ENCODE data around the gene GABRR2. TPM values are rescaled to one million over a fixed set of nuclear protein-coding genes. Genes with fewer than 3 reads are reported as not detected.

The GABRR2 gene
- total RNA-seq, 4 donors from 2014 or later, result 0.89 TPM; not detected in 3

DNA sequence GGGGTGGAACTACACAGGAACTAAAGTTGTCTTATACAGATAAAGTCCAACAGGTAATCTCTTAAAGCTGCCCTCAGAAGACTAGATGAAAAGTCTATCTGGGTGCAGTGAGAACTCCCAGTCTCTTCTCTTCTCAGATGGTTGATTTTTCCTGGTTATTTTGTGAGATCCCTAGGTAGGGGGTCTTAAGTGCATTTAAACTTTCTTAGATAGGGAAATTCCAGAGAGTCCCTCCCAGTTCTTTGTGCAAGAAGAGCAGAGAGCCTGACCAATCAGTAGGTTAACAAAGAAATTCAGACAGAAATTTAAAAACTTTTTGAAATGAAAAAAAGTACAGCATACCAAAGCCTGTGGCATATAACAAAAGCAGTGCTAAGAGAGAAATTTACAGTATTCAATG is 2.0 kb upstream of the GABRR2 start:
- Histone ChIP-seq H3K36me3 (peaks cover 3% of the 10 kb centered on the region), H3K9me3 (no peaks in the 10 kb centered on the region), H3K4me1 (peaks cover 17% of the 10 kb centered on the region), H3K27me3 (no peaks in the 10 kb centered on the region), H3K4me3 (no peak overlapping the region), H3K27ac (no peak overlapping the region)
- no peak for DNase-seq (ENCODE audit: low spot score in 2 of 2)
- TF ChIP-seq EP300 (IDR thresholded peaks at IDR 0.05) (no peak), POLR2A (IDR thresholded peaks at IDR 0.05) (no peak), POLR2AphosphoS5 (IDR thresholded peaks at IDR 0.05) (no peak)
- TF ChIP-seq, protein P1, sequence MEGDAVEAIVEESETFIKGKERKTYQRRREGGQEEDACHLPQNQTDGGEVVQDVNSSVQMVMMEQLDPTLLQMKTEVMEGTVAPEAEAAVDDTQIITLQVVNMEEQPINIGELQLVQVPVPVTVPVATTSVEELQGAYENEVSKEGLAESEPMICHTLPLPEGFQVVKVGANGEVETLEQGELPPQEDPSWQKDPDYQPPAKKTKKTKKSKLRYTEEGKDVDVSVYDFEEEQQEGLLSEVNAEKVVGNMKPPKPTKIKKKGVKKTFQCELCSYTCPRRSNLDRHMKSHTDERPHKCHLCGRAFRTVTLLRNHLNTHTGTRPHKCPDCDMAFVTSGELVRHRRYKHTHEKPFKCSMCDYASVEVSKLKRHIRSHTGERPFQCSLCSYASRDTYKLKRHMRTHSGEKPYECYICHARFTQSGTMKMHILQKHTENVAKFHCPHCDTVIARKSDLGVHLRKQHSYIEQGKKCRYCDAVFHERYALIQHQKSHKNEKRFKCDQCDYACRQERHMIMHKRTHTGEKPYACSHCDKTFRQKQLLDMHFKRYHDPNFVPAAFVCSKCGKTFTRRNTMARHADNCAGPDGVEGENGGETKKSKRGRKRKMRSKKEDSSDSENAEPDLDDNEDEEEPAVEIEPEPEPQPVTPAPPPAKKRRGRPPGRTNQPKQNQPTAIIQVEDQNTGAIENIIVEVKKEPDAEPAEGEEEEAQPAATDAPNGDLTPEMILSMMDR (IDR thresholded peaks at IDR 0.05), result no peak

DNA sequence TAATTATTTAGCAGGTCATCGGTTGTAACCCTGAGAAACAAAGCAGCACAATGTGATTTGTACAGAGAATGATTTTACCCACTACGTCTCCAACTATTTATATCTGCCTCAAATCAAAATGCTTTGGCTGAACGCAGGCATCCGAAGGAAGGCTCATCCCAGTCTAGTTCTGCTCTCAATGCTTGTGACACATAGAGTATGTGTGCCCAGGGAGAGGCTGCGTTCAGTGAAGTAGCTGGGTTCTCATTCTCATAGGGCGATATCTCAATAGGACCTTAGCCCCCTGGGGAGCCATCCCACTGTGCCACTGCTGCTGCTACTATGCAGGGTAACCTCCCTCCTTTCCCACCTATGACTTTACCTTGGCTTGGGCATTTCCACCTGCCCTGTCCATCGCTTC is 407 bp downstream of the GABRR2 start:
- no peaks in the 10 kb centered on the region for H3K9me3 ChIP-seq
- no peak overlapping the region for H3K4me3 ChIP-seq
- no peak for DNase-seq (ENCODE audit: low spot score in 2 of 2)
- TF ChIP-seq POLR2AphosphoS5 (IDR thresholded peaks at IDR 0.05), result no peak
- peaks cover 28% of the 10 kb centered on the region for H3K4me1 ChIP-seq
- H3K27ac ChIP-seq, result no peak overlapping the region
- H3K27me3 ChIP-seq, result no peaks in the 10 kb centered on the region
- no peaks in the 10 kb centered on the region for H3K36me3 ChIP-seq
- WGBS, result 90% methylated on average over 7 of the region's 7 CpGs

DNA sequence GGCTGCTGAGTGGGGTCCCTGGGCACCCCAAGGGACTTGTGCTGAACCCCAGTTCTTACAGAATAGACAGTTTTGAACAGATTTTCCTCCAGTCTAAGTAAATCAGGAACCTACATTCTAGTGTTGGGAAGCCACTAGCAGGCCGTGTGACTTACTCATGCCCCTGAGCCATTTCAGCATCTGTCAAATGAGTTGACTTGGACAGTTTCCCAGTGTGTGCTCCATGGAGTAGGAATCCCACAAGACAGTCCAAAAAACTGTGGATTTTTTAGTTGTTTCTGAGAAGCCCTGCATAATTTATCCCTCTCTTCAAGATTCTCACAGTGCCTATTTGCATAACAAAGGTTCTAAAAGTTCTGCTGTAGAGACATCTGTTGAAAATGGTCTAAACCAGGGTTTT is 2.1 kb downstream of the GABRR2 start:
- TF ChIP-seq, protein P1 (IDR thresholded peaks at IDR 0.05), result no peak
- TF ChIP-seq POLR2A (IDR thresholded peaks at IDR 0.05) (no peak), POLR2AphosphoS5 (IDR thresholded peaks at IDR 0.05) (no peak), EP300 (IDR thresholded peaks at IDR 0.05) (no peak)

DNA sequence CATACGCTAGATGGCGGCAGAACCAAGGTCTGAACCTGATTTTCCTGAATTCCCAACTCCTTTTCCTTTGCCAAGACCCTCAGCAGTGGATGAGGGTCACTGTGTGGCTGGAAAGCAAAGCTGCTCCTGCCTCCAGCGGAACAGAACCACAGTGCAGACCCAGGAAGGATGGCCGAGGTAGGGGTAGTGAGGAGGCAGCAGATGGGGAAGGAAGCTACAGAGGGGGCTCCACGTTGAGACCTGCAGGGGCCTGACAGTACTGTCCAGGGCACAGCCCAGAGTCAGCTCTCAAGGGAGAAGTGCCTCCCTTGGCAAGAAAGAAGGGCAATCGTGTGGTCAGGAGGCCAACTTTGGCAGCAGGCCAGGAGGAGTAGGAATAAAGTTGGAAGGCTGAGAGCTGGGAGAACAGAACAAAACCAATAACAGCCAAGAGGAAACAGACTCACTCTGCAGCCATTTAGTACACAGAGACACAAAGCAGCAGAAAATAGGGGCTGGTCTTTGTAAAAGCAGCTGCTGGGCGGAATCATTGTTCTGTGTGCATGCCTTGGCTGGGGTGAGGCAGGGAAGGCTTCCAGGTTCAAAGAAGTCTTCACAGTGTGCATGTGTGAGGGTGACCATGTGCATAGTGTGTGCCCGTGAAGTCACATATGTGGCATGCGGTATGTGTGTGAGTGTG is 3.1 kb downstream of the GABRR2 start:
- no peak for DNase-seq (ENCODE audit: low spot score in 2 of 2)
- H3K4me1 ChIP-seq, result peaks cover 28% of the 10 kb centered on the region
- peak overlapping the region; percentile 71 for H3K27ac ChIP-seq
- 26% methylated on average over 9 of the region's 9 CpGs for WGBS
- no peak for TF ChIP-seq POLR2AphosphoS5 (IDR thresholded peaks at IDR 0.05)
- TF ChIP-seq, protein P1 (IDR thresholded peaks at IDR 0.05), result peak in 1 of 2 donors; percentile 60
- peak overlapping the region; percentile 11 for H3K4me3 ChIP-seq
- H3K27me3 ChIP-seq, result no peaks in the 10 kb centered on the region
- H3K36me3 ChIP-seq, result no peaks in the 10 kb centered on the region
- H3K9me3 ChIP-seq, result no peaks in the 10 kb centered on the region

More for the DNA sequence above, 2.1 kb downstream of the GABRR2 start:
- H3K27ac ChIP-seq, result peak overlapping the region; percentile 71
- H3K27me3 ChIP-seq, result no peaks in the 10 kb centered on the region
- 31% methylated on average over 1 of the region's 1 CpG for WGBS
- no peaks in the 10 kb centered on the region for H3K36me3 ChIP-seq
- peaks cover 28% of the 10 kb centered on the region for H3K4me1 ChIP-seq
- H3K9me3 ChIP-seq, result no peaks in the 10 kb centered on the region
- no peak for DNase-seq (ENCODE audit: low spot score in 2 of 2)
- no peak overlapping the region for H3K4me3 ChIP-seq

DNA sequence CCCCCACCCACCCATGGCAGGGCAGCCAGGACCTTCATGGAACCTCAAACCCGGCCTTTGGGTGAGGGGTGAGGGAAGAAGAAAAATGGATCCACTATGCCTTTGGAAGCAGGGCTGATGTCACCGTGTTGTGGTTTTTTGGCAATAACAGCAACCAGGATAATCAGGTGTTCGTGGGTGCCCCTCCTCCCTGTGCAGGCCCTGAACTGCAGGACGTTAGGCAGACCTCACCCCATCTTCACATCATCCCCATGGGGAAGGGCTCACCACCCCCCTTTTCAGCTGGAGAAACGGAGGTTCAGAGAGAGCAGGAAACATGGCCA is 3.6 kb downstream of the GABRR2 start:
- DNase-seq (ENCODE audit: low spot score in 2 of 2), result no peak
- TF ChIP-seq POLR2AphosphoS5 (IDR thresholded peaks at IDR 0.05) (no peak), EP300 (IDR thresholded peaks at IDR 0.05) (no peak), POLR2A (IDR thresholded peaks at IDR 0.05) (no peak)
- TF ChIP-seq, protein P1 (IDR thresholded peaks at IDR 0.05), result no peak
- Histone ChIP-seq H3K27me3 (no peaks in the 10 kb centered on the region), H3K36me3 (no peaks in the 10 kb centered on the region), H3K9me3 (no peaks in the 10 kb centered on the region), H3K4me3 (peak overlapping the region; percentile 11), H3K4me1 (peaks cover 28% of the 10 kb centered on the region), H3K27ac (peak overlapping the region; percentile 71)
- 49% methylated on average over 5 of the region's 5 CpGs for WGBS

DNA sequence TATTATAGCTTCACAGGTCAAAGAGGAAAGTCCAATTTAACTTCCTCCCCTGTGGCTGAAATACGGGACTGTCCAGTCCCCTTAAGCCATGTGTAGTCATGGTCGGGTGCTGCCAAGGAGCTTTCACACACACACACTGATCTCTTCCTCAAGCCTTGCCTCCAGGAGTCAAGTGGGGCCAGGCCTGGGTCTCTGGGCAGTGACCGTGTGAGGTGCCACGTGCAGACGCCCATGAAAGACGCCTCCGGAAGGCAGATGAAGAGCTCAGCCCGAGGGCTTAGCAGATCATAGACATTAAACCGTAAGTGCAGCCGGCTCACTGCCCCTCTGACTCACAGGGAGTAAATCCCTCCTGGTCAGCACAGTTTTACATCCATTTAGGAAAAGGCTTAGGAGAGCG is 4.2 kb downstream of the GABRR2 start:
- DNase-seq (ENCODE audit: low spot score in 2 of 2), result no peak
- no peak overlapping the region for H3K27ac ChIP-seq
- no peaks in the 10 kb centered on the region for H3K36me3 ChIP-seq
- WGBS, result 54% methylated on average over 10 of the region's 11 CpGs
- no peaks in the 10 kb centered on the region for H3K27me3 ChIP-seq
- TF ChIP-seq, protein P1 (IDR thresholded peaks at IDR 0.05), result no peak
- TF ChIP-seq POLR2A (IDR thresholded peaks at IDR 0.05) (no peak), EP300 (IDR thresholded peaks at IDR 0.05) (no peak), POLR2AphosphoS5 (IDR thresholded peaks at IDR 0.05) (no peak)
- no peak overlapping the region for H3K4me3 ChIP-seq
- H3K4me1 ChIP-seq, result peaks cover 28% of the 10 kb centered on the region
- H3K9me3 ChIP-seq, result no peaks in the 10 kb centered on the region
